ENCODE data around the gene LDLRAD4.

Gene LDLRAD4

DNA sequence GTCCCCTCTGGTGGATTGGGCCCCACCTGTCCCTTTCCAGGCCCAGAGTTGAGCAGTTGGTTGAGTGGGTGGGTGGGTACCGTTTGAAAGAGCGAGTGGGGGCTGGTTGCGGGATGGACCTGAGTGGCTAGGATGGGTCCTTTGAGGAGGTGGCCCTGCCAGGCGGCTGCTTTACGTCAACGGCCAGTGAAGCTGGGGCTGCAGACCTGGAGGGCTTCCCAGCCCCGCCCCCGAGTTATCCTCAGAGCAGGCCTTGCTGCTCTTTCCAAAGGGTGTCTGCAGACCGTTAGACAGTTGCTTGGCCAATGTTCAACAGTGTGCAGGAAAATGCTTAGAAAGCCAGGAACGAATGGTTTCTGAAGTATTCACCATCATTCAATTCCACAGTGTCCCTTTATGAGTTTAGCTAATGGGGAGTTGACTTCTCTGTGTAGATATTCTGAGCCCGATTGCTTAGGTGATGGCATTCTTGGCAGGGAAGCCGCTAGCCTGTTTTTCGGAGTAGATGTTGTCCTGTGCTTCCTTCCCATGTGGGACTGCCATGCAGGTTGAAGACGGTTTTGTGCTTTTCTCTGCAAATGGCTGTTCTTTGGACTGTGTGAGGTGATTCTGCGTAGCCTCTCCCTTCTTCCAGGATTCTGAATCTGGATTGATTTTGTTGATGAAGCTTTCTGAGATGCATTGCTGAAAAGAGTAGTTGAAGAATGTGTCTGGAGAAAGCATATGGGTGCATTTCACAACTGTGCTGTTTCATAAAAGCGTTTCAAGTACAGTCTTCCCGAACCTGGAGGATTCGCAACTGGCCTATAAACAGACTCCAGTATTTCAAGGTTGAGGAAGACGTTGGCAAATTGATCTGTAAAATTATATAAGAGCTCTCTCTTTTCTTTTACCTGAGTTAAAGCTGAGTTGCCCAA lies 45.8 kb downstream of the LDLRAD4 start:
- DNase-seq (ENCODE audit: low read depth in 4 of 4, low spot score in 1 of 4): no peak

DNA sequence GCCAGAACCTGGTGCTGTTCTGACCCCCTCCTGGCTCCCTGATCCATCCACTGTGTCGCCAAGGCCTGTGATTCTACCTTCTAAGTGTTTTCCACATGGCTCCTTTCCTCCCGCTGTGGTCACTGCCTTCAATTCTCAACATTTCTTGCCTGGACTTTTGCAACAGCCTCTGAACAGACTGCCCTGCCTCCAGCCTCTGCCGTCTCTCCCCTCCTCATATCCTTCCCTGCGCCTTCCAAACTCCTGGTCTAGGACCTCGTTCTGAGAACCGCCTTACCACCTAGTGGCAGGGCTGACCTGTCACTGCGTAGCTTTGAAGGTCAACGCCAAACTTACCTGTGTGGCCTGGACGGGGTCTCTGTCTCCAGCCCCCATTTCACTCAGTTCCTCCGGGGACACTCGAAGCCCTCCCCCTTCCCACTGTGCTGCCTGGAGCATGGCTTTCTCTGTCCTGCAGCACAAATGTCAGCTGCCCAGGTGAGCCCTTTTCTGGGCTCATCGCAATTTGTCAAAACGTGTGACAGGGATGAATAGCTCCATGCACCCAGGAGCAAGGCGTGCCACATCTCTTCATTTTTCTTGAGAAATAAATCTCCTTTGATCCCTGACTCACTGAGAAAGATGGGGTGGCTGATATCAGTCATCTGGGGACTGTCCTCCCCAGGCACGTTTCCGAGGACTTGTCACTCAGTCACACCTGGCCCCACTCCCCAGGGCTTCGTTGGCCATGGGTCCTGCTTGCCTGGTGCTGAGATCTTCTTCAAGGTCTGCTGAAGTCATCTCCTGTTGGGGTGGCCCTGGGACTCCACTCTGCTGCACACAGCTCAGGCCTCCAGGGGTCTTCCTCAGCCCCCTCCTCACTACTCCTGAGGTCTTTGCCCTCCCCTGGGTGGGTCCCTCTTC lies 46.7 kb downstream of the LDLRAD4 start:
- peak in 2 of 4 experiments; percentile 41 to 59 for DNase-seq (ENCODE audit: low read depth in 4 of 4, low spot score in 1 of 4)

DNA sequence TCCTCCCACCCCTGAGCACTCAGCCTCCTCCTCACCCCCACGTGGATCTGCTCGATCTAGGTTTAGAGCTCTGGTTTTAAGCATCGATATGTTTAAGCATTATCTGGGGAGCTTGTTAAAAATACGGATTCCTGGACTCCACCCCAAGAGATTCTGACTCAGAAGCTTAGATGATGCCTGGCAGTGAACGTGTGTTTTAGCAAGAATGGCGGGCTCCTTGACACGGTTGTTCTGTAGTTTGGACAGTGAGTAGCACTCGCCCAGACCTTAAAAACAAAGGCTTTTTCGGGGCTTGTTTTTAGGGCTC lies 47.3 kb downstream of the LDLRAD4 start:
- DNase-seq (ENCODE audit: low read depth in 4 of 4, low spot score in 1 of 4): no peak

DNA sequence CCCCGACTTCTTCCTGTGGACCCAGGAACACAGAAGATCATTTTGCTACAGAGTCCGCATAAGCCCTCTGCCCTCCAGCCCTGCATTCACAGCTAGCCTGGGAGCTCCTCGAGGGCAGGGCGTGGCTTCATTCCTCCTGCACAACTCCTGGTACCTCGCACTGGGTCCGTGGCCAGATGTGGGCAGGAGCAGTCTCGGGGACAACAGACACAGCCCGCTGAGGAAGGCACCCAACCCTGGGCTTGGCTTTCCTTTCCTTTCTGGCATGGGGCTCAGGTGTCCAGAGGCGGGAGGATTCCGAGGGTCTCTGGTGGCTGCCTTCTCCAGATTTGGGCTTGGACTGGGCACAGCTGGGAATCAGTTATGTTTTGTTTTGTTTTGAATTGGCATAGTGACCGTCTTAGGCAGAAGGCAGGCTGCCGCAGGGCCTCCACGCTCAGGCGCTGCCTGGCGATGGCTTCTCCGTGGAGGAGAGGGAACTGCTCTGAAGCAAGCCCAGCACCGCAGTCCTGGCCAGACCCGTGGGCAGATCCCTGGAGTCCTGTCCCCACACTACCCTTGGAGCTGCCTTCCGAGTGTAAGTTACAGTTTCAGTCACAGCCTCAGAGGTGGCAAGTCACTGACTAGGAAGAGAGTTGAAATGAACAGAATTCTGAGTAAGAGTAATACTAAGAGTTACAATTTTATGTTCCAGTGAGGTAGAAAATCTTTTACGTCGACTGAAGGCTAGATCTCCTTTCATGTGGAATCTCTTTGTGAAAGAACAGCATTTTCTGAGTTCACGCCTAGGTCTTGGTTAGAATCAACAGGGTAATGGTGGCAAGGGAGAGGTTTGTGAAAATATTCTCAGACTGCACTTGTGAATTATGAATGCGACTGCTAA lies 47.9 kb downstream of the LDLRAD4 start:
- no peak for DNase-seq (ENCODE audit: low read depth in 4 of 4, low spot score in 1 of 4)

DNA sequence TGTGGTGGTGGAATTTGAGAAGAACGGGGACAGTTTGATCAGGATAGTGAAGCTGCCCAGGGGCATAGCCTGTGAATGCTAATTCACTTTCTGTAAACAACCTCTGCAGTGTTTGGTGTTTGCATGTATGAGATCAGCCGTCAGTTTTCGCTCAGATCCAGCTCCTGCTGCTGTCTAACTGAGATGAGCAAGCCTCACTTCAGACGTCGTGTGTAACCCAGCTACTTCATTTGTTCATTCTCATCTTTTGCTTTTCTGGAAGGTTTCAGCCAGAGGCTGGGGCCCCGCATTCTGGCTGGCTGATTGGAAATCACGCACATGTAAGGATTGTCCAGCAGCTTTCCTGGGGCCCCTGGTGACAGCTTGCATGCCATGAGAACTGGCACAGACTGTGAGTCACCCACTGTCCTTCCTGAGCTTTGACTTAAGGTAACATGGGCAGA lies 48.9 kb downstream of the LDLRAD4 start:
- DNase-seq (ENCODE audit: low read depth in 4 of 4, low spot score in 1 of 4): no peak

DNA sequence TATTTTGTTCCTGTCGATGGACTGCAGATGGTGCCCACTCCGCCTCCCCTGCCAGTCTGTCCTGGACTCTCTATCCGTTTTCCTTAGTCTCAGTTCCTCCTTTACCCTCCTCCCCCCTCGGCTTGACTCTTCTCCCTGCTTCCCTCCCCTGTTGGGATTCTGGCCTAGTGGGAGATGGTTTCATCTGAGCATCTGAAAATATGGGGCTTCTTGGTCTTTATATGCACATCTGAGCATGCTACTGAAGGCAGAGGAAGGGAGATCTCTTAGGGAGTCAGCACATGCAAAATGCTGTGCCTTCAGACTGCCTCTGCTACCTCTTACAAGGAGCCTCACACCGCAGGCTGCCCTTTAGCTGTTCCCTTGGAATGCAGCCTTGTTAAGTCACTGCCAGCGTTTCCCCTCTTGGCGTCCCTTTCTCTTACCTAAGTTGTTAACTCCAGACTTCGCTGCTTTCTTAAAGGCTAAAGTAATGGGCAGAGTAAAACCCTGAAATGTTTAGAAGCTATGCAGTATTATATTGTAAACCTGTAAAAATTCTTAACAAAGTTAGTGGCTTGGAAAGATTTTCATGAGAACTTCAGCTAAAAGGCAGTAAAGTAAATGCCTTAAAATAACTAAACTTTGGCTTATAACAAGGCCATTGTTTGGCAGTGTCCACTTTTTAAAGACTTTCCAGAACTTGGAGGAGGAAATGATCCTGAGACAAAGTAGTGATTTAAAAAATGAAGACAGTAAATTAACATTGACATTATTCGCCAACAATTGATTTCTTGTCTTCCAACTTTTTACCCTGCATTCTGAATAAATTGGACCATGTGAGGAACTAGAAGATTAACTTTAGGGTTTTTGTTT lies 49.8 kb downstream of the LDLRAD4 start:
- no peak for DNase-seq (ENCODE audit: low read depth in 4 of 4, low spot score in 1 of 4)

DNA sequence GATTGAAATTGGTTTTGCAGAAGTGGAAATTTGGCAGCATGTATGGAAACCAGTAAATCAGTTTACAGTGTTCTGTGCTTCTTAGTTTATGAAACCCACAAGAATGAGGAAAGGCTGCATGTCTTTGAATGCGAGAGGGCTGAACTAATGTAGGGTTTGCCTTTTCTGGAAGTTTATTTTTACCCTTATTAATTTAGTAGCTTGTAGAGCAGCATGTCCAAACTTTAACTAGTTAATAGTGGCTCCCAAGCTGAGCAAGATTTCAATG lies 50.4 kb downstream of the LDLRAD4 start:
- no peak for DNase-seq (ENCODE audit: low read depth in 4 of 4, low spot score in 1 of 4)

DNA sequence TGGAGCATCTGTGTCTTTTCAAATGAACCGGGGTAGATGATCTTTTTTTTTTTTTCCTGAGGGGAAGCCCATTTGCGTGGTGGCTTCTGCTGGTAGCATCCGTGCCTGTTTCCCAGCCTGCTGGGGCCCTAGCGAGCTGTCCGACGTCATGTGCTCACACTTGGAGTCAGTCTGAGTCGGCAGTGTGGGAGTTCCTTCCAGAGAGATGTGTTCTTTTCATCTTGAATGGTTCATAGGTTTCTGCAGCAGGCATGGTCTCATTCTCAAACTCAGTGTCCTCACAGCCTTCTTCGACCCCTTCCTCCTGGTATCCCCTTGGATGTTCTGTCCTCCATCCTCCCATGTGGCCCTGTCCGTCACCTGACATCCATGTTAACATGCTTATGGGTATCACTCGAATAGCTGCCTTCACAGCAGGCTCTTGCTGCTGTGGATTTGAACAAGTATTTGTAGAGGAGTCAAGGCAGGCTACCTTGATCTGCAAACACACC lies 51.0 kb downstream of the LDLRAD4 start:
- no peak for DNase-seq (ENCODE audit: low read depth in 4 of 4, low spot score in 1 of 4)

DNA sequence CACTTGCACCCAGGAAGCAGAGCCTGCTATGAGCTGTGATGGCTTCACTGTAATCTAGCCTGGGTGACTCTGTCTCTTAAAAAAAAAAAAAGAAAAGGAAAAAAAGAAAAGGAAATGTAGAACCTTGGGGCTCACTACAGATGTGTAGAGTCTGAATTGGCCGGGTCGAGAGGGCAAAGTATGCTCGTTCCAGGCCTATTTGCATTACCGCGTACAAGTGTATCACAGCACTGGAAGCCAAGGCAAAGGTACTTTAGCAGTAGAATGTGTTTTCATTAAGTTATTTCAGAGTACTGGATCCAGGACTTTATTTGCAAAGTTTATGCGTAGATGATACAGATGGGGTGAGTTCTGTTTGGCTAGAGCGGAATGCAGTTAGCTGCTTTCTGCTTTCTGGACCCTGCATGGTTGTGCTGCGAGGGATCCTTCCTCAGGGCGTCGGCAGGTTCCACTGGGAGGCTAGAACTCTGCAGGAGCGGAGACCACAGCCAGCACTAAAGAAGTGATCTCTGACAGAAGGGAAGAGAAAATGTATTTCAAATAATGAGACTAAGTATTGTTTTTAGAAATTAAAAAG lies 51.8 kb downstream of the LDLRAD4 start:
- no peak for DNase-seq (ENCODE audit: low read depth in 4 of 4, low spot score in 1 of 4)

DNA sequence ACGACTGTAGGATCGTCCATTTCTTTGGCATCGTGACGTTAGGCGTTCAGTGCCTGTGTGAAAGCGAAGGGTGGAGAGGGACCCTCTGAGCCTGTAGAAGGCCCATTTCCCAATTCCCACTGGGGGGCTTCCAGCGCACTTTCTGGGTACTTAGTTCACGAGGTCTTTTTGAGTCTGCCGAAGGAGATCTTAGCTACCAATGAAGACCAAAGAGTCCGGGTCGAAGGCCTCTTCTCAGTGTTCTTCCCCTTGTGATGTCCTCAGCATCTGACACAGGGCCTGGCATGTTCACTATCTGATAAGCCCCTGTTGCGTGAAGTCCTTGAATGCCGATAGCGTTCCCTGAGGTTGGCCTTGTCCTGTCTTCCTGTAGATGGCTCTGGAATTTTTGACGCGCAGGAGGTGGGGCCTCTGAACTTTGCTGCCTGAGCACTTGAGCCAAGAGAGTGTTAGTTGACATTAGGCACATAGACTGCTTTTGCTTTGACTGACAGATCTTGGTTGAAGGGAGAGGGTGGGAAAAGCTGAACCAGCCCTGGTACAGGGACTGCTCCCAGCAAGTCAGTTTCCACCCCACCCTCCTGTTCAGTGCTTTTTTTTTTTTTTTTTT lies 52.8 kb downstream of the LDLRAD4 start:
- DNase-seq (ENCODE audit: low read depth in 4 of 4, low spot score in 1 of 4): no peak

DNA sequence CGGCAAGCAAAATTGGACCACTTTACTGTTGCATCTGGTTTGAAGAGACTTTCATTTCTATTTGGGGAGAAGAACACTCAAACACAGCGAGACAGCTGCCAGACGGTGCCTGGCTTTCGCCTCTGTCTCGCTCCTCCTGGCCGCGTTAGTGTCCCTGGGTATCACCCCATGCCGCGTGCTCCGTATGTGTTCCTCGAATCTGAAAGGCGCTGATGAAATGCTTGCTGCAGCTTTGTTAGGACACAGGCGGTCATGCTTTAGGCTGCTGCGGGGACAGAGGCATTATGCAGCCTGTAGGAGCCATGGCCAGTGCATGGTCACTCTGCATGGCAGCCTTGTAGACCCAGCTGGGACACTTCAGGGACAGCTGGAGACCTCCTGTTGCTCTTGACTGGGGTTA lies 53.9 kb downstream of the LDLRAD4 start:
- no peak for DNase-seq (ENCODE audit: low read depth in 4 of 4, low spot score in 1 of 4)

DNA sequence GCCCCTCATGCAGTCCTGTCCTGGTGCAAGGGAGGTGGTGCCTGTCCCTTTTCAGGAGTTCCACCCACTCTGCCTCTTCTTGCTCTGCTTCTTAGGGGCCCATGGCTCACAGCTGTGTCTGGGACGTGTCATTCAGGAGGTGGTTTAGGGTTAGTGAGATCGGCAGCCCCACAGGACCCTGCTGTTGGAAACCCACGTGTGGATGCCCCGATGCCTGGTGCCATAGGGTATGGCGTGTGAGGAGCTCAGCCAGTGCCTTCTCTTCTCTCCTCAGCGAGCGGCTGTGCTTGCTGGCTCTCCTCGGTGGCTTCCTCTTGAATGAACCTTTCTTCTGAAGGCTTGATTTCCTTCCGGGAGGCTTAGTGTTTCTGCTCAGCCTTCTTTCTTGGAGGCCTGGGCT lies 55.2 kb downstream of the LDLRAD4 start:
- no peak for DNase-seq (ENCODE audit: low read depth in 4 of 4, low spot score in 1 of 4)

DNA sequence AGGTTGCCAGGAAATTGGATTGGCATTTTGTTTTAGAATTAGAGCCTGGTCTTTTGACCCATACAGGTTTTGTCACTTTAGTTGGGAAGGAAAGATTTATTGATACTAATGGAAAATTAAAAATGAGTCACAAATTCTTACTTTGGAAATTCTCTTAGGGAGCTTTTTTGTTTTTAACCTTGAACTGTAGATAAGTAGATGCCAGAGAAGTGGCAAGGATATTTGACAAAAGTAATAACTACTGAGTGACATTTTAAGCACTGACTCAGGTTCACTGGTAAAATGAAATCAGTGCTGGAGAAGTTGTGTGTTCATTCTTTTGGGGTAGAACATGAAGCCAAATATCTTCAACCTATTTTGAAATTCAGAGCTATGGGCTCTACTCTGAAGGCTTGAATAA lies 56.5 kb downstream of the LDLRAD4 start:
- no peak for DNase-seq (ENCODE audit: low read depth in 4 of 4, low spot score in 1 of 4)

DNA sequence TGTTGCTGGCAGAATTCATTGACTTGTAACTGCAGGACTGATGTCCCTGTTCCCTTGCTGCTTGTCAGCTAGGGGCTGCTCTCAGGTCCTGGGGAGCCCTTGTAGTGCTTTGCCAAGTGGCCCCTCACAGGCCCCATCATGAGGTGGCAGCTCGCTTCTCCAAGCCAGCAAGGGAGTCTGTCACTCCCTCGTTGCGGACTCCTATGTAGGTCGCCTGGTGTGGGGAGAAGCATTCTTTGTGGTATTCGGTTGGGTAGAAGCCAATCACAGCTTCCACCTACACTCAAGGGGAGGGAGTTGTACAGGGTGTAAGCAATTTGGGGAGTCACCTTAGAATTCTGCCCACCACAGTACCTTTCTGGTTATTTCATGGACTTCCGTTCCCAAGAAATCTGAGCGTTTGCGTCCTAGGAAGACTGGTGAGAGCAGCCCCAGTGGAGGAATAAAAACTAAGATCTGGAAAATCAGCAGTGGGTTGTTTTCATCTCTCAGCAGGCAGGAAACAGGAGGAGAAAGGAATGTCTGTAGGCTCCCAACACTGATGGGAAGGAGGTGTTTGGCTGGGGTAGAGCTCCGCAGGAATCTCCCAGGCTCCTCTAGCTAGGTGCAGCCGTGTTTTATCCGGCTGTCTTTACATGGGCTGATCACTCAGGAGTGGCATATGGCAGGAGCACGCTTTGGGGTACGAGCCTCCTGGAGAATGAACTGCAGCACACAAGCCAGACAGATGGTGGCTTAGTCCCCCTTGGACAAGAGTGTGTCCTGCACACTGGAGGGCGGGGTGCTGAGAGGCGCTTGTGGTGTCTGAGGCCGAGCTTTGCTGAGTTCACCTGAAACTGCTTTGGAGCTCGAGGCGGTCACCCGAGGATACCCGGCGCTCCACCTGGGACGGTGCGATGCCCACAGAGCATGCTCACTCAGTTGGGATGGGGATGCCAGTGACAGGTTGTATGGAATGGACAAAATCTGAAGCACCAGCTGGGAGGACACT lies 58.3 kb downstream of the LDLRAD4 start:
- no peak for DNase-seq (ENCODE audit: low read depth in 4 of 4, low spot score in 1 of 4)

DNA sequence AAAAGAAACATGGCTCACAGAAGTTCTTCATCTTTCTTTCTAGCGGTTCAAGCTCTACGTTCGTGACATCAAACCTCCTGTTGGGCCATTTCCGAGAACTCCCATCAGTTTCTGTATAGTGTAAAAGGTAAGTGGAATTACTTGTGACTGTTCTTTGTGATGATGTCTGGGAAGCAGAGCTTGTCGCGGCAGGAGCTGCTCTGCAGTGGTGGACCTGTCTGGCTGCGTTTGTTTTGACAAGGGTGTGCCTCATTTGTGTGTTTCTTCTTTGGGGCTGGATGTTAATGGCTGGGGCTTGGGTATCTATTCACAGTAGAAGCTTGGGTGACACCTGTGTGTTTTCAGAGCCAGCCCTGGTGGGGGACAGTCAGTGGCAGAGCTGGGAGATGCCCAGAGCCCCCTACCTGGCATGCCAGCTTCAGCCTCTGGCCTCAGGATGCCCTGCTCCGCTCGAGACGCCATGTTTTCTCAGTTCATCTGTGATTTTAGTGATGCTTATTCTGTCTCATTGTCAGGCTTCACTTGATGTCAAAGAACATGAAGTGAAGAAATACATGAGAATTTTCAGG lies 59.6 kb downstream of the LDLRAD4 start:
- DNase-seq (ENCODE audit: low read depth in 4 of 4, low spot score in 1 of 4): no peak

DNA sequence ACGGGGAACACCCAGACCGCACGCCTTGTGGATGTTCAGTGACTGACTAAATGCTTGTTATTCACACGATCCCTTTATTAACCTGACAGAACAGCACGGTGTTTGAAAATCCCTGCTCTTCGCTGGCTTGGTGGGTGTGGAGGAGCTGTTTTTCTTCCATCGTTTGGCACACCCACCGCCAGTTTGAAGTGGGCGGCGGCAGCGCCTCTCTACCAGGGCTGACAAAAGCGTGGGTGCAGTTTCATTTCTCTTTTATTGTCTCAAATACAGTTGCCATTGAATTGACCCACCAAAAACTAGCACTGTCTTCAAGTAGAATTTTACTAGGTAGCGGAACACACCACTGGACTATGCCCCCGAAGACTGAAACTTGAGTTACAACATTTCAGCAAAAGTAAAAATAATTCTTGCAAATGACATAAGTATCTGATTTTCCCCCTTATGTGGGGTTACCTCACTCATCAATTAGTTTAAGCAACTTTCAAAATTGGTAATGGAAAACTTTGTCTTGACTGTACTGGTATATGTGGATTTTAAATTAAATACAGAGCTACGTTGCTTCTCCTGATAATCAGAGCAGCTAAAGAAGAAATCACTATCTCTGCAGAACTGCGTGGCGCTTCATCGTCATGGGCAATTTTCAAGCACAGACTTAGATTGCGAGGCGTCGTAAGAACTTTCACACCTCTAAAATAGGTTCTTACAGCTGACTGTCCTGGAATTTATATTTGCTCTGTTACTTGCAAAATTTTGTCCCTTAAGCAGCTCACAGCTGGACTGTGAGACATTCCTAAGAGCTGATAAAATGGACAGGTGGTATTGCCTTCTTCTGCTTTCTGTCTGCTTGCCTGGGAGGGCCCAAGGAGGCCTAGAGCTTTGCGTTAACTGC lies 60.9 kb downstream of the LDLRAD4 start:
- DNase-seq (ENCODE audit: low read depth in 4 of 4, low spot score in 1 of 4): peak in 1 of 4 experiments; percentile 44

Measured in stimulated activated CD4-positive, alpha-beta T cell treated with anti-CD3 and anti-CD28 coated beads, Interleukin-1b, Interleukin-23, amount 100 ng/mL, for 24 hours (primary cell).